Measurements from ENCODE around the gene KCNK5.

The KCNK5 gene

DNA sequence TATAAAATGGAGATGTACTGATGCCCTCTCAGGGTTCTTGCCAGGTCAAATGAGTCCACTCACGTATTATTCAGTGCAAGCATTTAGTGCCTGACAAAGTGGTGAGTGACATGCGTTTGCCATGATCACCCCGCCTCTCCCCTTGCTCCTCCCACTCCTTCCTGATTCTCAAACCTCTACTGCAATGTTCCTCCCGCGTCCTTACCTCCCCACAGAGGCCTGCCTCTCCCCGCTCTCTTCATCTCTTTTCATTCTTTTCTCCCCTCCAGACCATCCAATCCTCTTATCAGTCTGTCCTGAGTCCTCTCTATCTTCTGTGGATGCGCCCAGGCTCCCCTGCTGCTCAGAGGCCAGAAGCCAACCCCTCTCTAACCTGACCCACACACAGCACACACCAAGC is 40.7 kb downstream of the KCNK5 start:
- TF ChIP-seq, protein P1, sequence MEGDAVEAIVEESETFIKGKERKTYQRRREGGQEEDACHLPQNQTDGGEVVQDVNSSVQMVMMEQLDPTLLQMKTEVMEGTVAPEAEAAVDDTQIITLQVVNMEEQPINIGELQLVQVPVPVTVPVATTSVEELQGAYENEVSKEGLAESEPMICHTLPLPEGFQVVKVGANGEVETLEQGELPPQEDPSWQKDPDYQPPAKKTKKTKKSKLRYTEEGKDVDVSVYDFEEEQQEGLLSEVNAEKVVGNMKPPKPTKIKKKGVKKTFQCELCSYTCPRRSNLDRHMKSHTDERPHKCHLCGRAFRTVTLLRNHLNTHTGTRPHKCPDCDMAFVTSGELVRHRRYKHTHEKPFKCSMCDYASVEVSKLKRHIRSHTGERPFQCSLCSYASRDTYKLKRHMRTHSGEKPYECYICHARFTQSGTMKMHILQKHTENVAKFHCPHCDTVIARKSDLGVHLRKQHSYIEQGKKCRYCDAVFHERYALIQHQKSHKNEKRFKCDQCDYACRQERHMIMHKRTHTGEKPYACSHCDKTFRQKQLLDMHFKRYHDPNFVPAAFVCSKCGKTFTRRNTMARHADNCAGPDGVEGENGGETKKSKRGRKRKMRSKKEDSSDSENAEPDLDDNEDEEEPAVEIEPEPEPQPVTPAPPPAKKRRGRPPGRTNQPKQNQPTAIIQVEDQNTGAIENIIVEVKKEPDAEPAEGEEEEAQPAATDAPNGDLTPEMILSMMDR (IDR thresholded peaks at IDR 0.05): no peak
- no peak overlapping the region for H3K27ac ChIP-seq
- no peaks in the 10 kb centered on the region for H3K9me3 ChIP-seq
- H3K4me1 ChIP-seq (ENCODE audit: control insufficient read depth in 1 of 2, insufficient read depth in 1 of 2, low read depth in 1 of 2, low read length in 1 of 2): peaks cover 4 to 5% of the 10 kb centered on the region in 2 experiments
- no peaks in the 10 kb centered on the region for H3K27me3 ChIP-seq
- no peak overlapping the region for H3K4me3 ChIP-seq (ENCODE audit: low read depth in 1 of 2, low read length in 1 of 2)
- H3K36me3 ChIP-seq: peaks cover 53% of the 10 kb centered on the region

DNA sequence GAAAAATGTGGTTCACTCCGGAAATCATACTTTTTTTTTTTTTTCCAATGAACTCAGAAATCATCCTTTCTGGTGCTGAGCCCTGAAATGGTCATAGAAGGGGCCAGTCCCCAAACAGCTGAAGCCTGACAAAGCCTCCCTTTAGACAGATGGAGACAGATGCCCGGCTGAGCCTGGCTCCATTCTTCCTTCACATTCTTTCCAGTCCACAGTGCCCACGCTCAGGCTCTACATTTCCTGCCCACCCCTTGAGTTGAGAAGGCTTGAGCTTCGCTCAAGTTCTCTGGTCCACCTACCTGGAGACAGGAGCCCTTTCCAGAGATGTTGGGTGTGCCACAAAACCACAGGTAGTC is 41.2 kb downstream of the KCNK5 start:
- TF ChIP-seq, protein P1 (IDR thresholded peaks at IDR 0.05): no peak
- Histone ChIP-seq H3K36me3 (peaks cover 50% of the 10 kb centered on the region), H3K9me3 (no peaks in the 10 kb centered on the region), H3K27ac (no peak overlapping the region), H3K4me1 (ENCODE audit: control insufficient read depth in 1 of 2, insufficient read depth in 1 of 2, low read depth in 1 of 2, low read length in 1 of 2) (peaks cover 4 to 5% of the 10 kb centered on the region in 2 experiments), H3K27me3 (no peaks in the 10 kb centered on the region), H3K4me3 (ENCODE audit: low read depth in 1 of 2, low read length in 1 of 2) (no peak overlapping the region)

DNA sequence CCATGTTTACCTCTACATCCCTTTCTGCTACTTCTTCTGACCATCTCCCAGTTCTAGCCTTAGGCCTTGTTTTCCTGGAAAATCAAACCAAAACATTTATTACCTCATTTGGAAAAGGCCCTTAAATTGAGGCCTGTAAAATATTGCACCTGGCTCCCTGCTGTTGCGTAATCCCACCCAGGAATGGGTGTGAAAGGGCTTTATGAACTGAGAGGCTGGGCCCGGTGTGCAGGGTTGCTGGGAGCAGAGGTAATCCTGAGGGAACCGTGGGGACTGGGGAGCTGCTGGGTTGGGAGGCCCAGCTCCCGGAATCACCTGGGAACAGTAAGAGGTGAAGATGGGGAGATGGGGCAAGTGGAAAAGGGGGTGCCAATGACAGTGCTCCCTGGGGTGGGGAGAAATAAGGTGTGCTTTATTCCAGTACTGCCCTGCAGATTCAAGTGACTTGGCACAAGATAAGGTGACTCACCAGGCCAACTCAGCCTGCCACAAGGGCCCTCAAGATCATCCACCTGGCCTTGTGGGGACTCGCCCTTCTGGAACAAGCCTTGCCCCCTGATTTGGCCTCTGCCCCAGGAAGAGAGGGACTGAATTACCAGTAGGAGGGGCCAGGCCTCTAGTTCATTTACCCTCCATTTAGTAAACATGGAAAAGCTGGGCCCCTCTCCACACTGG is 44.2 kb downstream of the KCNK5 start:
- Histone ChIP-seq H3K27me3 (no peaks in the 10 kb centered on the region), H3K27ac (no peak overlapping the region), H3K36me3 (peaks cover 22% of the 10 kb centered on the region), H3K4me1 (ENCODE audit: control insufficient read depth in 1 of 2, insufficient read depth in 1 of 2, low read depth in 1 of 2, low read length in 1 of 2) (peaks cover 4 to 5% of the 10 kb centered on the region in 2 experiments), H3K9me3 (no peaks in the 10 kb centered on the region), H3K4me3 (ENCODE audit: low read depth in 1 of 2, low read length in 1 of 2) (no peak overlapping the region)
- TF ChIP-seq, protein P1 (IDR thresholded peaks at IDR 0.05): no peak

DNA sequence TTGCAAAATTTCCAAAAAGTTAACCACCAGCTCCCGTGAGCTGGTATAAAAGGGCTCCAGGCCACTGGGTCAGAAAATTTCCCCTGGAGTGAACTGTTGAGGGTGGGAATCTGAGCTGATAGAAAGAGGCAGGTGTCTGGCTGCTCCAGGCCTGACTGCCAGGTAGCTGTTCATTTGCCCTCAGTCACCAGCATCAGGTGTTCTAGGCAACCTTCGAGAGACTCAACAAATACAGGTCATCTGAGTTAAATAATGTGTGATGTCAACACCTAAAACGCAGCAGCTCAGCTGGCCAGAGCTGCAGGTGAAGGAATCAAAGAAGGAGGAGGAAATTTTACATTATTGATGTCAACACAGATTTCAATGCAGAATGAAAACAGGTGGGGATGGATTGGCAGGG is 46.7 kb downstream of the KCNK5 start:
- TF ChIP-seq, protein P1 (IDR thresholded peaks at IDR 0.05): no peak
- H3K27ac ChIP-seq: no peak overlapping the region
- H3K4me1 ChIP-seq (ENCODE audit: control insufficient read depth in 1 of 2, insufficient read depth in 1 of 2, low read depth in 1 of 2, low read length in 1 of 2): no peaks in the 10 kb centered on the region
- H3K27me3 ChIP-seq: no peaks in the 10 kb centered on the region
- H3K36me3 ChIP-seq: peaks cover 21% of the 10 kb centered on the region
- no peaks in the 10 kb centered on the region for H3K9me3 ChIP-seq
- H3K4me3 ChIP-seq (ENCODE audit: low read depth in 1 of 2, low read length in 1 of 2): no peak overlapping the region

DNA sequence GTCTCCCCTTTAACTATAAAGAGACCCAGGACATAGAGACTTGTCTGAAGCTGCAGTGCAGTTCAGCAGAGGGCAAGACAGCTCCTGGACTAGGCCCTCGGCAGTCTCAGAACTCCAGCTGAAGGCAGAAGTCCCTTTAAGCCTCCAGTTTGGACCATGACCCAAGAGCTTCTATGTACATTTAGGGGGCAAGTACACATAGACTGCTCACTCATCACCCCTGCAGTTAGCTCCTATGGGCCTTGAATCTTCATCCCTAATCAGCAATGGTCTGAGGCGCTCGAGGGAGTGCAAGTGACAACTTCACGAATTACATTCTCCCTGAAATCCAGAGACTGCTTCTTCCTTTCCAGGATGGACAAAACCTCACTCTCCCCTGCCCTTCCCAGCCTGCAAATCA is 47.4 kb downstream of the KCNK5 start:
- Histone ChIP-seq H3K27ac (no peak overlapping the region), H3K9me3 (no peaks in the 10 kb centered on the region), H3K36me3 (peaks cover 21% of the 10 kb centered on the region), H3K27me3 (no peaks in the 10 kb centered on the region), H3K4me3 (ENCODE audit: low read depth in 1 of 2, low read length in 1 of 2) (no peak overlapping the region), H3K4me1 (ENCODE audit: control insufficient read depth in 1 of 2, insufficient read depth in 1 of 2, low read depth in 1 of 2, low read length in 1 of 2) (no peaks in the 10 kb centered on the region)
- TF ChIP-seq, protein P1 (IDR thresholded peaks at IDR 0.05): no peak

All from neutrophil (primary cell).